IMR-90 (cell line): Measurements from ENCODE around the gene COPS2. TPM values are rescaled to one million over a fixed set of nuclear protein-coding genes. Genes with fewer than 3 reads are reported as not detected.
A peak's percentile ranks its signal among the peaks of the same experiment; 100 is the strongest.

Experiments used
- ATAC-seq: fragments of 200-7000 bp; cut with Tn5 transposase; 2 replicates; pipeline ENCODE4 v1.9.1; 2020; ENCODE audit warnings: low read depth, mild to moderate bottlenecking, moderate library complexity
- BruUV-seq: library from RNA; stranded (reverse); fragments of 400-500 nt; replicated peaks from 2 replicates; lab custom pipeline; 2021; lab: Mats Ljungman, UMichigan
- CTCF ChIA-PET: fragments of 300-600 bp; formaldehyde crosslinking; extraction: SDS; loops from one replicate; lab custom pipeline; 2021; ENCODE audit warnings: antibody characterized with exemption; lab: Yijun Ruan, JAX
- POLR2A ChIA-PET: fragments of 300-600 bp; sonication (Branson Sonifier 250); formaldehyde crosslinking; loops from one replicate; lab custom pipeline; 2022; ENCODE audit warnings: antibody characterized with exemption; ENCODE audit not compliant: unreplicated experiment; lab: Charles Lee
- DNase-seq: peaks from one replicate; pipeline ENCODE4 v3.0.0; 2013
- H2AFZ ChIP-seq: replicated peaks from 2 replicates; pipeline ENCODE3; 2013; ENCODE audit warnings: low read length, mild to moderate bottlenecking; ENCODE audit not compliant: poor library complexity
- H2AK5ac ChIP-seq: 2 replicates; pipeline ENCODE4 v1.6.1; 2013; ENCODE audit warnings: low read depth, low read length, inconsistent platforms
- H2AK9ac ChIP-seq: replicated peaks from 2 replicates; pipeline ENCODE3; 2013; ENCODE audit warnings: mild to moderate bottlenecking, low read depth, low read length, moderate library complexity; ENCODE audit not compliant: poor library complexity
- H2BK120ac ChIP-seq: 2 replicates; pipeline ENCODE4 v1.6.1; 2013; ENCODE audit warnings: low read depth, low read length, inconsistent platforms
- H2BK15ac ChIP-seq: 3 replicates; pipeline ENCODE4 v1.6.1; 2013; ENCODE audit warnings: low read depth, low read length, inconsistent platforms
- H2BK20ac ChIP-seq: 2 replicates; pipeline ENCODE4 v1.6.1; 2013; ENCODE audit warnings: low read depth, mild to moderate bottlenecking, inconsistent platforms, low read length, moderate library complexity
- H2BK5ac ChIP-seq: 2 replicates; pipeline ENCODE4 v1.6.1; 2013; ENCODE audit warnings: mild to moderate bottlenecking, low read depth, low read length, inconsistent platforms; ENCODE audit not compliant: poor library complexity, severe bottlenecking
- H3K14ac ChIP-seq: replicated peaks from 2 replicates; pipeline ENCODE4 v1.6.1; 2013; ENCODE audit warnings: low read depth, low read length, inconsistent platforms
- H3K18ac ChIP-seq: 2 replicates; pipeline ENCODE4 v1.6.1; 2013; ENCODE audit warnings: low read depth, low read length, control low read depth
- H3K23ac ChIP-seq: 2 replicates; pipeline ENCODE4 v1.6.1; 2013; ENCODE audit warnings: low read depth, low read length, inconsistent platforms
- H3K27ac ChIP-seq: 2 replicates; pipeline ENCODE4 v1.5.1; 2013; ENCODE audit warnings: mild to moderate bottlenecking, control low read depth, low read length; ENCODE audit not compliant: insufficient read depth
- H3K27me3 ChIP-seq: 2 replicates; pipeline ENCODE4 v1.6.1; 2013; ENCODE audit warnings: low read length; ENCODE audit not compliant: control insufficient read depth, insufficient read depth
- H3K36me3 ChIP-seq: 2 replicates; pipeline ENCODE4 v1.6.1; 2013; ENCODE audit warnings: low read length, mixed read lengths; ENCODE audit not compliant: control insufficient read depth, insufficient read depth
- H3K4ac ChIP-seq: 2 replicates; pipeline ENCODE4 v1.6.1; 2013; ENCODE audit warnings: low read depth, low read length, inconsistent platforms
- H3K4me1 ChIP-seq: 2 replicates; pipeline ENCODE4 v1.6.1; 2013; ENCODE audit warnings: low read length, mixed read lengths; ENCODE audit not compliant: control insufficient read depth, insufficient read depth
- H3K4me2 ChIP-seq: 2 replicates; pipeline ENCODE4 v1.6.1; 2013; ENCODE audit warnings: low read depth, mild to moderate bottlenecking, control low read depth, low read length, moderate library complexity
- H3K4me3 ChIP-seq: 2 replicates; pipeline ENCODE4 v1.5.1; 2013; ENCODE audit warnings: low read depth, mild to moderate bottlenecking, control low read depth, low read length, moderate library complexity; ENCODE audit not compliant: insufficient read depth
- H3K56ac ChIP-seq: 2 replicates; pipeline ENCODE4 v1.6.1; 2013; ENCODE audit warnings: low read length, inconsistent platforms; ENCODE audit not compliant: insufficient read depth; ENCODE audit errors: extremely low read depth
- H3K79me1 ChIP-seq, 2 experiments: 2 replicates each; pipeline ENCODE4 v1.6.1; 2013; ENCODE audit warnings: low read length in 2 of 2, inconsistent platforms in 1 of 2, low read depth in 1 of 2
- H3K9ac ChIP-seq: 2 replicates; pipeline ENCODE4 v1.6.1; 2013; ENCODE audit warnings: low read depth, low read length, control low read depth
- H3K9me1 ChIP-seq: 2 replicates; pipeline ENCODE4 v1.6.1; 2013; ENCODE audit warnings: low read length, inconsistent platforms; ENCODE audit not compliant: insufficient read depth
- H3K9me3 ChIP-seq: 2 replicates; pipeline ENCODE4 v1.6.1; 2013; ENCODE audit warnings: low read length; ENCODE audit not compliant: control insufficient read depth, insufficient read depth
- H4K20me1 ChIP-seq: 2 replicates; pipeline ENCODE4 v1.6.1; 2013; ENCODE audit warnings: low read length, inconsistent platforms; ENCODE audit not compliant: insufficient read depth
- H4K5ac ChIP-seq: 2 replicates; pipeline ENCODE4 v1.6.1; 2013; ENCODE audit warnings: mild to moderate bottlenecking, low read depth, low read length, control low read depth
- H4K8ac ChIP-seq, 2 experiments: 2 replicates each; pipeline ENCODE4 v1.6.1; 2013; ENCODE audit warnings: low read depth in 2 of 2, low read length in 2 of 2, control low read depth in 1 of 2, inconsistent platforms in 1 of 2
- H4K91ac ChIP-seq: 2 replicates; pipeline ENCODE4 v1.6.1; 2013; ENCODE audit warnings: low read depth, low read length, inconsistent platforms; ENCODE audit not compliant: insufficient read depth
- CEBPB ChIP-seq: IDR thresholded peaks from 2 replicates; pipeline ENCODE4 v1.6.1; 2012; ENCODE audit warnings: low read depth, low read length, improper control_type of control experiment
- CHD1 ChIP-seq: IDR thresholded peaks from 2 replicates; pipeline ENCODE4 v1.6.1; 2012; ENCODE audit warnings: low read depth, low read length, improper control_type of control experiment
- FOS ChIP-seq: fragments of 150-350 bp; IDR thresholded peaks from 2 replicates; pipeline ENCODE4 v1.6.1; 2016; ENCODE audit warnings: low read depth, low read length
- MAFK ChIP-seq: IDR thresholded peaks from 2 replicates; pipeline ENCODE4 v1.6.1; 2012; ENCODE audit warnings: low read depth, low read length, improper control_type of control experiment
- MXI1 ChIP-seq: IDR thresholded peaks from 2 replicates; pipeline ENCODE4 v1.6.1; 2012; ENCODE audit warnings: low read depth, mild to moderate bottlenecking, low read length, moderate library complexity, borderline replicate concordance
- POLR2A ChIP-seq: IDR thresholded peaks from 2 replicates; pipeline ENCODE4 v1.6.1; 2012; ENCODE audit warnings: mild to moderate bottlenecking, low read depth, low read length
- RAD21 ChIP-seq: IDR thresholded peaks from 2 replicates; pipeline ENCODE4 v1.6.1; 2012; ENCODE audit warnings: low read length, improper control_type of control experiment
- RFX5 ChIP-seq: IDR thresholded peaks from 2 replicates; pipeline ENCODE4 v1.8.0; 2012; ENCODE audit warnings: low read depth, mild to moderate bottlenecking, low read length, moderate library complexity
- WGBS, 2 experiments: methylation state at CpG; one replicate each; pipeline versions ENCODE4 v1.1.5 to v1.1.7; 2013; ENCODE audit warnings: missing lambda C conversion rate in 2 of 2; ENCODE audit not compliant: insufficient read length in 1 of 2; ENCODE audit errors: extremely low coverage in 2 of 2; 5-methylcytosine and 5-hydroxymethylcytosine counted together
- dilution Hi-C: fragments of 300-500 bp; cut with HindIII; formaldehyde crosslinking; loops from one replicate; pipeline ENCODE4 v1.14.3; 2018; ENCODE audit warnings: low sequenced_read_pairs; ENCODE audit not compliant: unreplicated experiment
- in situ Hi-C: fragments of 300-500 bp; cut with MboI; formaldehyde crosslinking; loops from 3 replicates; pipeline ENCODE4 v1.14.3; 2019; ENCODE audit warnings: low sequenced_read_pairs, inconsistent platforms, mixed read lengths
- intact Hi-C: fragments of 100-400 bp; cut with micrococcal nuclease; formaldehyde crosslinking; loops from 2 replicates; pipeline ENCODE4 v1.10.0; 2022
- polyA plus RNA-seq, 3 experiments: library from polyadenylated mRNA; depleted of rRNA; stranded (reverse); fragments of >200 nt; gene quantifications; 2 replicates each; pipeline ENCODE4 v1.2.3, GENCODE V29; 2012; ENCODE audit warnings: low replicate concordance in 1 of 3
- total RNA-seq: library from RNA; depleted of rRNA; stranded (reverse); fragments of >200 nt; gene quantifications from 2 replicates; pipeline ENCODE4 v1.2.3, GENCODE V29; 2012
- TF ChIP-seq, protein P1 (sequence below): fragments of 150-350 bp; IDR thresholded peaks from 2 replicates; pipeline ENCODE4 v1.6.1; 2017; ENCODE audit warnings: mild to moderate bottlenecking, antibody characterized with exemption, low read length, low read depth
- TF ChIP-seq, protein P2 (sequence below): fragments of 150-350 bp; IDR thresholded peaks from 2 replicates; pipeline ENCODE4 v1.6.1; 2016; ENCODE audit warnings: low read depth, mild to moderate bottlenecking, low read length, moderate library complexity, borderline replicate concordance

Gene COPS2
- total and polyA plus RNA-seq, 2 of the 4 experiments (the other 2 are of a cell fraction): 54.6 to 75.6 TPM

DNA sequence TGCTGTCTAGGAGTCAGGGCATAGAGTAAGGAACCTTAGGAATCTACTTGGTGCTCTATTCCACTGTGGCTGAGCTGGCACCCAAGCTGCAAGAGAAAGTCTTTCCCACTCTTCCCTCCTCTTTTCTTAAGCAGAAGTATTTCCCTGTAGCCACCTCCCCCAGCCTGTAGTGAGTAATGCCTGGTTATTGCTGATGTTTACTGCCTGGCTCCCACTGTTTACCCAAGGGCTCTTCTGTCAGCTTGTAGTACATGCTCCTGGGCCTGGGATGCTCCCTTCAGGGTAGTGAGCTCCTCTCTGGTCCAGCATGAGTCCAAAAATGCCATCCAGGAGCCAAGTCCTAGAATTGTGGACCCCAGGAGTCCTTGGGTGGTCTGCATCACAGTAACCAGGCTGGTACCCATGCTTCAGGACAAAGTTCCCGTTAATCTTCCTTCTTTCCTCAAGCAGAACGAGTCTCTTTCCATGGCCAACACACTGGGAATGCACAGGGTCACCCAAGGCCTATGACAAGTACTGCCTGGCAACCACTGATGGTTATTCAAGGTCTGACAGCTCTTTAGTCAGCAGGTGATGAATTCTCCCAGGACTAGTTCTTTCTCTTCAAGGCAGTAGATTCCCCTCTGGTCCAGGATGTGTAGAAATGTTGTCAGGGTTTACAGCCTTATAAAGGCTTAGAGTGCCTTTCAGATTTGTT, 32.3 kb upstream of the COPS2 start:
- no peak overlapping the region for H2BK15ac ChIP-seq
- H2BK5ac ChIP-seq: no peak overlapping the region
- H3K56ac ChIP-seq: no peak overlapping the region
- no peak overlapping the region for H2AFZ ChIP-seq
- H2BK20ac ChIP-seq: no peak overlapping the region
- dilution Hi-C loops (no loop called here), intact Hi-C loops (no loop called here), in situ Hi-C loops (no loop called here)
- H3K23ac ChIP-seq: peak overlapping the region; percentile 6; the same call in 1 of the 2 replicates
- H3K9ac ChIP-seq: no peak overlapping the region
- no peak overlapping the region for H3K4me3 ChIP-seq
- WGBS, 2 experiments: no CpG with 5 or more reads among the region's 2 CpGs
- no peak for TF ChIP-seq MAFK
- no peak for TF ChIP-seq CHD1
- TF ChIP-seq, protein P1, sequence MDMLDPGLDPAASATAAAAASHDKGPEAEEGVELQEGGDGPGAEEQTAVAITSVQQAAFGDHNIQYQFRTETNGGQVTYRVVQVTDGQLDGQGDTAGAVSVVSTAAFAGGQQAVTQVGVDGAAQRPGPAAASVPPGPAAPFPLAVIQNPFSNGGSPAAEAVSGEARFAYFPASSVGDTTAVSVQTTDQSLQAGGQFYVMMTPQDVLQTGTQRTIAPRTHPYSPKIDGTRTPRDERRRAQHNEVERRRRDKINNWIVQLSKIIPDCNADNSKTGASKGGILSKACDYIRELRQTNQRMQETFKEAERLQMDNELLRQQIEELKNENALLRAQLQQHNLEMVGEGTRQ: no peak
- peak; percentile 86 for TF ChIP-seq RFX5
- no peak for TF ChIP-seq RAD21
- no peak for TF ChIP-seq CEBPB
- TF ChIP-seq, protein P2, sequence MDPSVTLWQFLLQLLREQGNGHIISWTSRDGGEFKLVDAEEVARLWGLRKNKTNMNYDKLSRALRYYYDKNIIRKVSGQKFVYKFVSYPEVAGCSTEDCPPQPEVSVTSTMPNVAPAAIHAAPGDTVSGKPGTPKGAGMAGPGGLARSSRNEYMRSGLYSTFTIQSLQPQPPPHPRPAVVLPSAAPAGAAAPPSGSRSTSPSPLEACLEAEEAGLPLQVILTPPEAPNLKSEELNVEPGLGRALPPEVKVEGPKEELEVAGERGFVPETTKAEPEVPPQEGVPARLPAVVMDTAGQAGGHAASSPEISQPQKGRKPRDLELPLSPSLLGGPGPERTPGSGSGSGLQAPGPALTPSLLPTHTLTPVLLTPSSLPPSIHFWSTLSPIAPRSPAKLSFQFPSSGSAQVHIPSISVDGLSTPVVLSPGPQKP: no peak
- peak; percentile 48; the same call in 1 of the 2 replicates for TF ChIP-seq MXI1
- TF ChIP-seq FOS: peak; percentile 32; the same call in 1 of the 2 replicates
- TF ChIP-seq POLR2A: no peak
- H4K5ac ChIP-seq: no peak overlapping the region
- peaks cover 14% of the 10 kb centered on the region for H3K9me1 ChIP-seq
- peak overlapping the region; percentile 31 for H3K4ac ChIP-seq
- H3K27me3 ChIP-seq: no peaks in the 10 kb centered on the region
- H3K9me3 ChIP-seq: no peaks in the 10 kb centered on the region
- 0 out of 2 replicates have a peak overlapping the region, but pooled peaks have one; percentile 55 for H3K14ac ChIP-seq
- H2BK120ac ChIP-seq: no peak overlapping the region; the same call in 1 of the 2 replicates
- peaks cover 24 to 42% of the 10 kb centered on the region in 2 experiments for H3K79me1 ChIP-seq
- H4K8ac ChIP-seq: no peak overlapping the region; a peak in 1 of 4 replicates
- H4K20me1 ChIP-seq: peaks cover 18% of the 10 kb centered on the region
- no peak overlapping the region for H3K27ac ChIP-seq
- BruUV-seq: no TSS peak
- H3K4me1 ChIP-seq: peaks cover 7% of the 10 kb centered on the region
- no peak overlapping the region for H4K91ac ChIP-seq
- ATAC-seq (peak; percentile 100), DNase-seq (peak; percentile 76)
- ChIA-PET CTCF (interaction anchor here (1.7 kb wide), 1 partner anchor 12 kb away, joined by 4 read pairs; no protein-coding TSS in a partner anchor), POLR2A (no interaction called here)
- no peaks in the 10 kb centered on the region for H3K36me3 ChIP-seq
- H2AK5ac ChIP-seq: peak overlapping the region; percentile 45; the same call in 1 of the 2 replicates
- no peak overlapping the region for H3K18ac ChIP-seq
- H3K4me2 ChIP-seq: no peak overlapping the region; the same call in 1 of the 2 replicates
- H2AK9ac ChIP-seq: no peak overlapping the region
